B cell (primary cell): ENCODE results near the gene TESMIN. TPM values are rescaled to one million over a fixed set of nuclear protein-coding genes. Genes with fewer than 3 reads are reported as not detected.

Source experiments
- ATAC-seq: fragments of 200-7000 bp; cut with Tn5 transposase; one replicate; pipeline ENCODE4 v1.10.0; 2021; ENCODE audit warnings: low read depth, mild to moderate bottlenecking, moderate number of reproducible peaks, moderate library complexity
- CTCF ChIA-PET: fragments of 350-600 bp; sonication (Branson Sonifier 250); formaldehyde crosslinking; loops from one replicate; lab custom pipeline; 2021; ENCODE audit warnings: antibody characterized with exemption, inconsistent platforms; lab: Charles Lee
- POLR2A ChIA-PET: fragments of 350-600 bp; sonication (Branson Sonifier 250); formaldehyde crosslinking; loops from one replicate; lab custom pipeline; 2021; ENCODE audit warnings: antibody characterized with exemption; lab: Charles Lee
- DNase-seq: peaks from one replicate; pipeline ENCODE4 v3.0.0; 2013
- H2AFZ ChIP-seq: 2 replicates; pipeline ENCODE4 v1.6.1; 2012; ENCODE audit warnings: mild to moderate bottlenecking, low read depth, low read length; ENCODE audit not compliant: insufficient read depth, poor library complexity, severe bottlenecking
- H3K27ac ChIP-seq, 2 donors: 1 replicate in 1 of 2; 2 replicates in 1 of 2; pipeline ENCODE4 v1.5.1; 2012 to 2013; ENCODE audit warnings: low read length in 2 of 2, mild to moderate bottlenecking in 2 of 2, moderate library complexity in 1 of 2
- H3K27me3 ChIP-seq, 4 experiments: fragments of 200-600 bp in 1 of 4; sonication (generic) in 1 of 4; replicated peaks in 1 of 4; 1 replicate in 2 of 4; 2 replicates in 2 of 4; pipeline versions ENCODE4 v1.6.1 to v1.7.0; 2013 to 2016; ENCODE audit warnings: low read length in 3 of 4, mild to moderate bottlenecking in 2 of 4, mixed read lengths in 1 of 4, moderate library complexity in 1 of 4; ENCODE audit not compliant: insufficient read depth in 4 of 4, control insufficient read depth in 3 of 4; ENCODE audit errors: control extremely low read depth in 1 of 4
- H3K36me3 ChIP-seq, 2 experiments: replicated peaks in 1 of 2; 1 replicate in 1 of 2; 2 replicates in 1 of 2; pipeline versions ENCODE4 v1.6.1 to v1.7.1; 2013; ENCODE audit warnings: low read length in 1 of 2; ENCODE audit not compliant: insufficient read depth in 2 of 2, control insufficient read depth in 1 of 2; ENCODE audit errors: control extremely low read depth in 1 of 2, extremely low read depth in 1 of 2
- H3K4me1 ChIP-seq, 2 donors: fragments of 200-600 bp in 1 of 2; sonication (generic) in 1 of 2; 1 replicate in 1 of 2; 2 replicates in 1 of 2; pipeline versions ENCODE4 v1.5.1 to v1.6.1; 2013 to 2017; ENCODE audit warnings: low read length in 2 of 2; ENCODE audit not compliant: control insufficient read depth in 2 of 2, insufficient read depth in 2 of 2
- H3K4me2 ChIP-seq: replicated peaks from 2 replicates; pipeline ENCODE3; 2012; ENCODE audit warnings: mild to moderate bottlenecking, low read depth, low read length; ENCODE audit not compliant: poor library complexity, severe bottlenecking
- H3K4me3 ChIP-seq, 5 experiments: fragments of 200-600 bp in 1 of 5; sonication (generic) in 1 of 5; 1 replicate in 3 of 5; 2 replicates in 2 of 5; pipeline versions ENCODE4 v1.5.1 to v1.7.0; 2011 to 2016; ENCODE audit warnings: low read length in 4 of 5, mild to moderate bottlenecking in 4 of 5, low read depth in 2 of 5, control low read depth in 1 of 5, moderate library complexity in 1 of 5; ENCODE audit not compliant: insufficient read depth in 1 of 5; ENCODE audit errors: control extremely low read depth in 1 of 5, extremely low read depth in 1 of 5
- H3K79me2 ChIP-seq: fragments of 200-600 bp; sonication (generic); one replicate; pipeline ENCODE4 v1.6.0; 2016; ENCODE audit warnings: low read length; ENCODE audit not compliant: control insufficient read depth, insufficient read depth
- H3K9ac ChIP-seq: fragments of 200-600 bp; sonication (generic); 2 replicates; pipeline ENCODE4 v1.6.1; 2017; ENCODE audit warnings: mild to moderate bottlenecking, low read length, moderate library complexity
- H3K9me3 ChIP-seq, 3 donors: one replicate each; pipeline versions ENCODE4 v1.6.1 to v1.7.1; 2013; ENCODE audit warnings: low read length in 2 of 3; ENCODE audit not compliant: control insufficient read depth in 2 of 3, insufficient read depth in 1 of 3; ENCODE audit errors: control extremely low read depth in 1 of 3
- H4K20me1 ChIP-seq: 2 replicates; pipeline ENCODE4 v1.6.0; 2012; ENCODE audit warnings: mild to moderate bottlenecking, low read length; ENCODE audit not compliant: insufficient read depth, control insufficient read depth, poor library complexity, severe bottlenecking
- H3K27ac Mint-ChIP-seq: one replicate; pipeline ENCODE4 v1.8.0; 2021; ENCODE audit warnings: mixed read lengths
- H3K27me3 Mint-ChIP-seq: one replicate; pipeline ENCODE4 v1.8.0; 2021; ENCODE audit warnings: mixed read lengths
- H3K4me1 Mint-ChIP-seq: one replicate; pipeline ENCODE4 v1.8.0; 2021; ENCODE audit warnings: mixed read lengths
- H3K4me3 Mint-ChIP-seq: one replicate; pipeline ENCODE4 v1.8.0; 2021; ENCODE audit warnings: mixed read lengths
- H3K9me3 Mint-ChIP-seq: one replicate; pipeline ENCODE4 v1.8.0; 2022; ENCODE audit warnings: mixed read lengths; ENCODE audit not compliant: insufficient read depth
- EZH2 ChIP-seq: IDR thresholded peaks from 2 replicates; pipeline ENCODE4 v1.6.1; 2012; ENCODE audit warnings: borderline replicate concordance, low read depth, mild to moderate bottlenecking, moderate library complexity, low read length; ENCODE audit not compliant: insufficient read depth, poor library complexity, severe bottlenecking
- WGBS: methylation state at CpG from one replicate; pipeline ENCODE4 v1.1.5; 2013; ENCODE audit warnings: missing lambda C conversion rate; ENCODE audit not compliant: insufficient coverage; 5-methylcytosine and 5-hydroxymethylcytosine counted together
- intact Hi-C: fragments of 100-400 bp; cut with micrococcal nuclease; formaldehyde crosslinking; loops from one replicate; pipeline ENCODE4 v1.10.0; 2022
- polyA plus RNA-seq: library from polyadenylated mRNA; depleted of rRNA; stranded (reverse); fragments of >200 nt; gene quantifications from 2 replicates; pipeline ENCODE4 v1.2.3, GENCODE V29; 2012
- total RNA-seq, 2 donors: library from RNA; stranded (reverse); fragments of 120-200 nt in 1 of 2; gene quantifications; 1 replicate in 1 of 2; 2 replicates in 1 of 2; pipeline versions ENCODE4 v1.2.3 to v1.2.4, GENCODE V29; 2013 to 2022
- TF ChIP-seq, protein P1 (sequence below): fragments of 200-600 bp; IDR thresholded peaks from one replicate; pipeline ENCODE4 v1.8.0; 2022; ENCODE audit warnings: antibody characterized with exemption, mild to moderate bottlenecking

Gene TESMIN
- total and polyA plus RNA-seq, 2 donors (not counting 1 experiment from before 2014, with no cell fraction given), result 3.2 to 4.3 TPM

DNA sequence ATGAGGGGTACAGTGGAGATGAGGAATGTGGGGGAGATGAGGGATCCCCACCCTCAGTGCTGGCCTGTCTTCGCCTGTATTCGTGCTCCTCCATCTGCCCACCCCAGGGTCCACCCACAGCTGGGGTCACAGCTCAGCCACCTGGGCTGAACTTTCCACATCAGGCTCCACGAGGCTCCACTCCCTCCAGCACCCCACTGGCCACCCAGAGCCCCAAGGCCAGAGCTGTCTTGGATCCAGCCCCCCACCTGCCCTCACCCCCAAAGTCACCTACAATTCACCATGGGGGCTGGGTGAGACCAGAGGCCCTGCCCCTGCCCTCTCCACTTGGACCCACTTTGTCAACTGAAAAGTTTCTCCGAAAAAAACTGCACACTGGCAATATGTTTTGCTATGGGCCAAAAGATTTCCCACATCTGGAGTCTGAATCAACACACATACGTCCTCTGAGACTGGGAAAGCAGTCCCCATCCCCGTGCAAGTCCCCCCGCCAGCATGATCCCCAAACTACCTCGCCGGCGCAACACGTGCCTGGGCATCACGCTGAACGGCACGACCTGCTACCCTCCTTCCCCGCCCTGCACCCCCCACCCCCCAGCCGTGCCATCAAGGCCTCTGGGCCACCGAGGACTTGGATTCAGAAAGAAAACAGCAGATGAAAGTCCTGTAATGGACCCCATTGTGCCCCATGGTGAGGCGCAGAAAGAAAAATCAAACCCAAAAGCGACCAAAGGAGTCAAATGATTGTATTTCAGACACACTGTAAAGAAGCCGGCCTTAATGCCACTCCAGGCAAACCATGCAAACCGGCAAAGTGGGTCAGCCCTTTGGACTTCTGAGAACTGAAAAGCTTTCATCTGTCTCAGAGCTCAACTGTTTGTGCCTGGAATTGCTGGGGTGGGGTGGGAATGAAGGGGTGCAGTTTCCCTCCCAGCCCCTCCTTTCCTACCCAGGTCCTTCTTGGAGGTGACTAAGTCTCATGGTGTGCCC is 83.5 kb downstream of the TESMIN start:
- Histone ChIP-seq H3K36me3 (no peaks in the 10 kb centered on the region), H3K79me2 (no peaks in the 10 kb centered on the region), H3K4me3 (no peak overlapping the region), H4K20me1 (no peaks in the 10 kb centered on the region), H3K9me3 (peaks cover 0 to 6% (median 0%) of the 10 kb centered on the region in 3 donors), H3K9ac (no peak overlapping the region), H3K4me2 (no peak overlapping the region), H3K27ac (no peak overlapping the region), H3K27me3 (peaks cover 0 to 8% (median 0%) of the 10 kb centered on the region in 4 experiments), H2AFZ (no peak overlapping the region), H3K4me1 (no peaks in the 10 kb centered on the region)
- no peak for DNase-seq
- no peaks in the 10 kb centered on the region for H3K9me3 Mint-ChIP-seq
- no peaks in the 10 kb centered on the region for H3K4me1 Mint-ChIP-seq
- intact Hi-C loops, result no loop called here
- no peak overlapping the region for H3K4me3 Mint-ChIP-seq
- ATAC-seq, result no peak
- ChIA-PET CTCF (no interaction called here), POLR2A (no interaction called here)
- TF ChIP-seq, protein P1, sequence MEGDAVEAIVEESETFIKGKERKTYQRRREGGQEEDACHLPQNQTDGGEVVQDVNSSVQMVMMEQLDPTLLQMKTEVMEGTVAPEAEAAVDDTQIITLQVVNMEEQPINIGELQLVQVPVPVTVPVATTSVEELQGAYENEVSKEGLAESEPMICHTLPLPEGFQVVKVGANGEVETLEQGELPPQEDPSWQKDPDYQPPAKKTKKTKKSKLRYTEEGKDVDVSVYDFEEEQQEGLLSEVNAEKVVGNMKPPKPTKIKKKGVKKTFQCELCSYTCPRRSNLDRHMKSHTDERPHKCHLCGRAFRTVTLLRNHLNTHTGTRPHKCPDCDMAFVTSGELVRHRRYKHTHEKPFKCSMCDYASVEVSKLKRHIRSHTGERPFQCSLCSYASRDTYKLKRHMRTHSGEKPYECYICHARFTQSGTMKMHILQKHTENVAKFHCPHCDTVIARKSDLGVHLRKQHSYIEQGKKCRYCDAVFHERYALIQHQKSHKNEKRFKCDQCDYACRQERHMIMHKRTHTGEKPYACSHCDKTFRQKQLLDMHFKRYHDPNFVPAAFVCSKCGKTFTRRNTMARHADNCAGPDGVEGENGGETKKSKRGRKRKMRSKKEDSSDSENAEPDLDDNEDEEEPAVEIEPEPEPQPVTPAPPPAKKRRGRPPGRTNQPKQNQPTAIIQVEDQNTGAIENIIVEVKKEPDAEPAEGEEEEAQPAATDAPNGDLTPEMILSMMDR, result no peak
- no peak for TF ChIP-seq EZH2
- peaks cover 27% of the 10 kb centered on the region for H3K27me3 Mint-ChIP-seq
- H3K27ac Mint-ChIP-seq, result no peak overlapping the region
- 86% methylated on average over 18 of the region's 21 CpGs for WGBS

DNA sequence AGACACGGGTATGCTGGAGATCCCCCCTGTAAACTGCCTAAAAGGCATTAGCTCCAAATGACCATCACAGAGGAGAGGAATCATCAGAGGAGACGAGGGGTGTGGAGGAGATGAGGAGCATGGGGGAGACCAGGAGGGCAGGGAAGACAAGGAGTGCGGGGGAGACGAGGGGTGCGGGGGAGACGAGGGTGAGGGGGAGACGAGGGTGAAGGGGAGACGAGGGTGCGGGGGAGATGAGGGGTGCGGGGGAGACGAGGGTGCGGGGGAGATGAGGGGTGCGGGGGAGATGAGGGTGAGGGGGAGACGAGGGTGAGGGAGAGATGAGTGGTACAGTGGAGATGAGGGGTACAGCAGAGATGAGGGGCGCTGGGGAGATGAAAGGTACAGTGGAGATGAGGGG is 84.5 kb downstream of the TESMIN start:
- Mint-ChIP-seq H3K27ac (no peak overlapping the region), H3K27me3 (peaks cover 29% of the 10 kb centered on the region), H3K4me1 (no peaks in the 10 kb centered on the region), H3K9me3 (no peaks in the 10 kb centered on the region), H3K4me3 (no peak overlapping the region)
- Histone ChIP-seq H3K27ac (no peak overlapping the region), H3K36me3 (no peaks in the 10 kb centered on the region), H3K9ac (no peak overlapping the region), H3K79me2 (no peaks in the 10 kb centered on the region), H3K27me3 (peaks cover 0 to 11% (median 0%) of the 10 kb centered on the region in 4 experiments), H4K20me1 (no peaks in the 10 kb centered on the region), H3K9me3 (peaks cover 0 to 8% (median 0%) of the 10 kb centered on the region in 3 donors), H3K4me1 (no peaks in the 10 kb centered on the region), H3K4me3 (no peak overlapping the region), H2AFZ (no peak overlapping the region), H3K4me2 (no peak overlapping the region)
- WGBS, result no CpG with 5 or more reads among the region's 15 CpGs
- DNase-seq (no peak), ATAC-seq (no peak)
- CTCF ChIA-PET, result no interaction called here
- intact Hi-C loops, result no loop called here
- TF ChIP-seq, protein P1, result no peak
- TF ChIP-seq EZH2, result no peak
- POLR2A ChIA-PET, result no interaction called here
